GM23338 (cell line): ENCODE results near the gene STAM2. TPM values are rescaled to one million over a fixed set of nuclear protein-coding genes. Genes with fewer than 3 reads are reported as not detected.

ENCODE experiments used
- ATAC-seq: fragments of 200-7000 bp; cut with Tn5 transposase; 3 replicates; pipeline ENCODE4 v1.9.1; 2020
- DNase-seq: peaks from one replicate; pipeline ENCODE4 v3.0.0-alpha.2; 2015; ENCODE audit warnings: low spot score
- H2AFZ ChIP-seq: fragments of 200-600 bp; sonication (generic); 2 replicates; pipeline ENCODE4 v1.8.0; 2016; ENCODE audit warnings: antibody characterized with exemption, mild to moderate bottlenecking, moderate library complexity
- H3F3A ChIP-seq: fragments of 200-600 bp; sonication (generic); replicated peaks from 2 replicates; pipeline ENCODE4 v1.8.0; 2017; ENCODE audit warnings: antibody characterized with exemption, mixed run types, low read depth
- H3K27ac ChIP-seq: fragments of 200-600 bp; sonication (generic); 2 replicates; pipeline ENCODE4 v1.6.1; 2016; ENCODE audit warnings: low read depth
- H3K27me3 ChIP-seq: fragments of 200-600 bp; sonication (generic); 2 replicates; pipeline ENCODE4 v1.8.0; 2016; ENCODE audit warnings: mild to moderate bottlenecking, mixed run types, moderate library complexity; ENCODE audit not compliant: insufficient read depth
- H3K36me3 ChIP-seq: fragments of 200-600 bp; sonication (generic); 2 replicates; pipeline ENCODE4 v1.8.0; 2016; ENCODE audit warnings: mild to moderate bottlenecking; ENCODE audit not compliant: insufficient read depth
- H3K4me1 ChIP-seq: fragments of 200-600 bp; sonication (generic); 2 replicates; pipeline ENCODE4 v1.8.0; 2016; ENCODE audit warnings: mild to moderate bottlenecking, moderate library complexity; ENCODE audit not compliant: insufficient read depth
- H3K4me2 ChIP-seq: fragments of 200-600 bp; sonication (generic); 2 replicates; pipeline ENCODE4 v1.7.1; 2017; ENCODE audit warnings: mixed run types
- H3K4me3 ChIP-seq: fragments of 200-600 bp; sonication (generic); 2 replicates; pipeline ENCODE4 v1.6.1; 2016; ENCODE audit warnings: mixed run types
- H3K79me2 ChIP-seq: fragments of 200-600 bp; sonication (generic); replicated peaks from 2 replicates; pipeline ENCODE4 v1.8.0; 2017; ENCODE audit warnings: mild to moderate bottlenecking; ENCODE audit not compliant: insufficient read depth
- H3K9me2 ChIP-seq: fragments of 200-600 bp; sonication (generic); 2 replicates; pipeline ENCODE4 v1.8.0; 2017; ENCODE audit not compliant: insufficient read depth
- H4K20me1 ChIP-seq: fragments of 200-600 bp; sonication (generic); replicated peaks from 2 replicates; pipeline ENCODE4 v1.8.0; 2017; ENCODE audit warnings: mild to moderate bottlenecking; ENCODE audit not compliant: insufficient read depth
- H3K27ac Mint-ChIP-seq: 2 replicates; pipeline ENCODE4 v1.8.0; 2020; ENCODE audit warnings: inconsistent platforms, mild to moderate bottlenecking, moderate library complexity, mixed read lengths
- H3K27me3 Mint-ChIP-seq: 3 replicates; pipeline ENCODE4 v1.8.0; 2022; ENCODE audit warnings: low read depth, mild to moderate bottlenecking, moderate library complexity, mixed read lengths, inconsistent platforms; ENCODE audit not compliant: insufficient read depth, poor library complexity
- H3K36me3 Mint-ChIP-seq: 3 replicates; pipeline ENCODE4 v1.8.0; 2021; ENCODE audit warnings: low read depth, mild to moderate bottlenecking, inconsistent platforms, moderate library complexity, mixed read lengths
- H3K4me1 Mint-ChIP-seq: 3 replicates; pipeline ENCODE4 v1.8.0; 2020; ENCODE audit warnings: mild to moderate bottlenecking, inconsistent platforms, mixed read lengths
- H3K4me3 Mint-ChIP-seq: 3 replicates; pipeline ENCODE4 v1.8.0; 2021; ENCODE audit warnings: moderate library complexity, mild to moderate bottlenecking, inconsistent platforms, mixed read lengths
- H3K9me3 Mint-ChIP-seq: 3 replicates; pipeline ENCODE4 v1.8.0; 2020; ENCODE audit warnings: moderate library complexity, mild to moderate bottlenecking, inconsistent platforms, mixed read lengths
- EZH2phosphoT487 ChIP-seq: fragments of 200-600 bp; sonication (generic); IDR thresholded peaks from one replicate; pipeline ENCODE4 v1.8.1; 2018; ENCODE audit warnings: antibody characterized with exemption; ENCODE audit not compliant: unreplicated experiment
- JUNB ChIP-seq: IDR thresholded peaks from one replicate; pipeline ENCODE4 v1.6.1; 2016; ENCODE audit warnings: antibody characterized with exemption; ENCODE audit not compliant: unreplicated experiment
- NANOG ChIP-seq: IDR thresholded peaks from 2 replicates; pipeline ENCODE4 v1.6.1; 2016; ENCODE audit warnings: antibody characterized with exemption, borderline replicate concordance
- REST ChIP-seq: IDR thresholded peaks from one replicate; pipeline ENCODE4 v1.6.1; 2018; ENCODE audit warnings: antibody characterized with exemption; ENCODE audit not compliant: unreplicated experiment
- STAT1 ChIP-seq: IDR thresholded peaks from one replicate; pipeline ENCODE4 v1.6.1; 2016; ENCODE audit warnings: antibody characterized with exemption; ENCODE audit not compliant: unreplicated experiment
- ZNF114 ChIP-seq: fragments of 250-450 bp; sonication (Bioruptor Pico); IDR thresholded peaks from 2 replicates; pipeline ENCODE4 v1.5.0; 2020; ENCODE audit warnings: mild to moderate bottlenecking, moderate library complexity
- ZNF331 ChIP-seq: fragments of 250-450 bp; sonication (Bioruptor Pico); IDR thresholded peaks from 2 replicates; pipeline ENCODE4 v1.5.0; 2020; ENCODE audit warnings: low read depth, mild to moderate bottlenecking, moderate library complexity
- polyA plus RNA-seq: library from polyadenylated mRNA; unstranded; fragments of >200 nt; fragmentation: Nextera tagmentation; extraction: Ambion mirVana; gene quantifications from 2 replicates; pipeline ENCODE4 v1.2.1, GENCODE V29; 2016
- total RNA-seq: library from RNA; depleted of rRNA; stranded (reverse); fragments of >200 nt; shearing (Covaris generic); gene quantifications from 2 replicates; pipeline ENCODE4 v1.2.3, GENCODE V29; 2014

STAM2 gene
- total and polyA plus RNA-seq, 2 experiments from 2014 or later, result 4.6 to 18.2 TPM

DNA sequence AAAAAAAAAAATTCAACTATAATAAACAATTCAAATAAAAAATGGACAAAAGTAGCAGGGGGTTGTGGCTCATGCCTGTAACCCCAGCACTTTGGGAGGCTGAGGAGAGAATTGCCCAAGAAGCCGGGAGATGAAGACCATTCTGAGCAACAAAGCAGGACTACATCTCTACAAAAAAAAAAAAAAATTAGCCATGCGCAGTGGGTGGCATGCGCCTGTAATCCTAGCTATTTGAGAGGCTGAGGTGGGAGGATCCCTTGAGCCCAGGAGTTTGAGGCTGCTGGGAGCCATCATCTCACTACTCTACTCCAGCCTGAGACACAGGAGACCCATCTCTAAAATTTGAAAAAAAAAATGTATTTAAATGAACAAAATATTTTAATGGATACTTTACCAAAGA is 72.3 kb downstream of the STAM2 start (continued):
- TF ChIP-seq ZNF331, result no peak
- no peak for TF ChIP-seq EZH2phosphoT487
- no peak for TF ChIP-seq JUNB
- no peak for TF ChIP-seq ZNF114 (CRISPR knock-in tag)
- TF ChIP-seq NANOG, result no peak
- TF ChIP-seq REST, result no peak
- TF ChIP-seq STAT1, result no peak

- Histone ChIP-seq H2AFZ (no peak overlapping the region), H3K27ac (no peak overlapping the region), H3K4me1 (peaks cover 4% of the 10 kb centered on the region; the same call in 1 of the 2 replicates), H3K36me3 (no peaks in the 10 kb centered on the region), H3K9me2 (no peaks in the 10 kb centered on the region), H3K27me3 (peaks cover 61% of the 10 kb centered on the region), H3K4me3 (no peak overlapping the region), H4K20me1 (no peaks in the 10 kb centered on the region), H3K79me2 (no peaks in the 10 kb centered on the region; the same call in 1 of the 2 replicates), H3K4me2 (no peak overlapping the region), H3F3A (no peaks in the 10 kb centered on the region)
- Mint-ChIP-seq H3K27ac (no peak overlapping the region), H3K4me1 (peaks cover 12% of the 10 kb centered on the region), H3K27me3 (peaks cover 38% of the 10 kb centered on the region), H3K9me3 (peaks cover 2% of the 10 kb centered on the region; the same call in 1 of the 3 replicates), H3K4me3 (no peak overlapping the region), H3K36me3 (no peaks in the 10 kb centered on the region)
- TF ChIP-seq JUNB, result no peak
- no peak for TF ChIP-seq ZNF331
- TF ChIP-seq REST, result no peak
- DNase-seq (no peak), ATAC-seq (no peak)
These were observed 74.6 kb downstream of the STAM2 start for GRCh38 chr2:152100961-152101360.
